K562 (cell line): ENCODE measurements around the gene SORT1. TPM values are rescaled to one million over a fixed set of nuclear protein-coding genes. Genes with fewer than 3 reads are reported as not detected.

Experiments used
- CHCHD3 ChIP-seq: fragments of 250-450 bp; sonication (Bioruptor Pico); IDR thresholded peaks from 2 replicates; pipeline ENCODE4 v2.1.2; 2022; ENCODE audit warnings: mild to moderate bottlenecking
- ESRRB ChIP-seq: fragments of 250-450 bp; sonication (Bioruptor Pico); IDR thresholded peaks from 2 replicates; pipeline ENCODE4 v1.5.0; 2020; ENCODE audit warnings: mild to moderate bottlenecking, moderate library complexity, borderline replicate concordance
- HDAC3 ChIP-seq: fragments of 450-650 bp; IDR thresholded peaks from 2 replicates; pipeline ENCODE4 v1.6.1; 2018; ENCODE audit warnings: borderline replicate concordance, mild to moderate bottlenecking, moderate library complexity; ENCODE audit not compliant: partially characterized antibody
- HLTF ChIP-seq: fragments of 450-650 bp; IDR thresholded peaks from 2 replicates; pipeline ENCODE4 v1.6.1; 2016
- JUNB ChIP-seq: fragments of 450-650 bp; formaldehyde crosslinking; conservative IDR thresholded peaks from 2 replicates; pipeline ENCODE4 v1.4.0; 2020; ENCODE audit warnings: mild to moderate bottlenecking
- NR2C2 ChIP-seq, 2 experiments: fragments of 200-800 bp in 1 of 2; sonication (Bioruptor generic) in 1 of 2; sonication (generic) in 1 of 2; formaldehyde crosslinking in 1 of 2; IDR thresholded peaks; 2 replicates each; pipeline versions ENCODE4 v1.6.1 to v1.8.0; 2016 to 2022; ENCODE audit warnings: mild to moderate bottlenecking in 1 of 2, missing compliant biosample characterization in 1 of 2, missing genetic modification characterization in 1 of 2, missing genetic modification reagents in 1 of 2
- RBM17 ChIP-seq: fragments of 200-400 bp; formaldehyde crosslinking; IDR thresholded peaks from 2 replicates; pipeline ENCODE4 v1.6.1; 2017; ENCODE audit warnings: low read depth, mild to moderate bottlenecking, low read length, borderline replicate concordance
- RBM22 ChIP-seq: fragments of 200-400 bp; formaldehyde crosslinking; IDR thresholded peaks from 2 replicates; pipeline ENCODE4 v1.6.1; 2018; ENCODE audit warnings: low read length, low read depth; ENCODE audit not compliant: poor library complexity, severe bottlenecking
- STAT5A ChIP-seq: IDR thresholded peaks from 2 replicates; pipeline ENCODE4 v1.6.1; 2012; ENCODE audit warnings: low read length, inconsistent platforms, borderline replicate concordance
- polyA plus RNA-seq, 8 experiments: library from polyadenylated mRNA; depleted of rRNA in 4 of 8; stranded (reverse) in 5 of 8; unstranded in 3 of 8; fragments of >200 nt; fragmentation: Nextera tagmentation in 2 of 8; fragmentation: Illumina TruSeq in 1 of 8; extraction: Ambion mirVana in 2 of 8; extraction: Trizol in 1 of 8; gene quantifications; 2 replicates each; pipeline versions ENCODE4 v1.2.1 to v1.2.3, GENCODE V29; 2011 to 2014; ENCODE audit warnings: inconsistent platforms in 1 of 8, missing spikeins in 1 of 8
- total RNA-seq, 7 experiments: library from RNA; depleted of rRNA in 6 of 7; stranded (reverse); fragments of >200 nt in 6 of 7; fragmentation: Illumina TruSeq in 2 of 7; extraction: Trizol in 2 of 7; gene quantifications; 2 replicates each; pipeline versions ENCODE4 v1.2.1 to v1.2.3, GENCODE V29; 2011 to 2021; ENCODE audit warnings: low replicate concordance in 1 of 7
- TF ChIP-seq, protein P1 (sequence below): fragments of 450-650 bp; formaldehyde crosslinking; IDR thresholded peaks from 2 replicates; pipeline ENCODE4 v1.4.0; 2020; ENCODE audit warnings: mild to moderate bottlenecking, mixed read lengths
- TF ChIP-seq, protein P2 (sequence below): fragments of 250-450 bp; sonication (Bioruptor Pico); IDR thresholded peaks from 2 replicates; pipeline ENCODE4 v1.8.0; 2022; ENCODE audit warnings: inconsistent platforms, mild to moderate bottlenecking, moderate library complexity, borderline replicate concordance

Gene SORT1
- total and polyA plus RNA-seq, 9 of the 15 experiments (the other 6 are each of a cell fraction or from before 2014, with no cell fraction given) = 27.4 to 112 (median 65.0) TPM

DNA sequence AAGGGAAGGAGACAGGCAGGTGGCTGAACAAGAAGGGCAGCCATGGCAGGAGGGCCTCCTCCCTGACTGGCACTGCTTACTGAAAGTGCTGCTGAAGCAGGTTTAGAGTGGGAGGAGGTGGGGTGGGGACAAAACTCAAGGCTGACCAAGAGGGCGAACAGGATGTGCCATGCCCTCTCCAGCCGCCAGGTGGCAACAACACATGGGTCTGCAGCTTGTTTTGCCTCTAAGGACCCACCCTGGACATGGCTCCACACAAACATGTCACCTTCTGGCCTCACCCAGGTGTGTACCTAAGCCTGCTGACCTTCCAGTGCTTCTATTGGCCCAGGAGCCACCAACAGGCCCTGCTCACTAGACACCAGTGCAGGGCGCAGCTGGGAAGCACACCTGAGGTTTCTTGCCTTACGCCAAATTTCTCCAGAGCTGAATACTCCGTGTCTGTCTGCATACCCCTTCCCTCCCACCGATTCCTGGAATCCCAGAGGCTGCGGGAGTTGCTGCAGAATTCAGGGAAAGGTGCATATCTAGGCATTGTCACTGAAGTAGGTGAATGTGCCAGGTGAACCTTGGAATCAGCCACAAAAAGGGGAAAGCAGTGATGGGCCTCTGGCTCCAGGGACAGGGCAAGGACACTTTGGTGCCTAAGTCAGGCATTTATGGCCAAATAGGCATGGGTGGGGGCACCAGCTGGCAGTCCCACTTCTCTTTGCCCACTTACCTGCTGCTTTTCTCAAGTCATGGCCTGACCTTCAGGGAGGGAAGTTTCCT, 120.1 kb downstream of the SORT1 start (continued):
- TF ChIP-seq ESRRB (CRISPR knock-in tag) (no peak), HDAC3 (no peak), NR2C2 (CRISPR knock-in tag; IDR thresholded peaks at IDR 0.05) (no peak), NR2C2 (tag; IDR thresholded peaks at IDR 0.05) (no peak), HLTF (no peak; the same call in 1 of the 2 replicates), RBM17 (no peak), RBM22 (no peak), STAT5A (no peak), JUNB (no peak), CHCHD3 (CRISPR knock-in tag) (no peak)
- TF ChIP-seq, protein P1, sequence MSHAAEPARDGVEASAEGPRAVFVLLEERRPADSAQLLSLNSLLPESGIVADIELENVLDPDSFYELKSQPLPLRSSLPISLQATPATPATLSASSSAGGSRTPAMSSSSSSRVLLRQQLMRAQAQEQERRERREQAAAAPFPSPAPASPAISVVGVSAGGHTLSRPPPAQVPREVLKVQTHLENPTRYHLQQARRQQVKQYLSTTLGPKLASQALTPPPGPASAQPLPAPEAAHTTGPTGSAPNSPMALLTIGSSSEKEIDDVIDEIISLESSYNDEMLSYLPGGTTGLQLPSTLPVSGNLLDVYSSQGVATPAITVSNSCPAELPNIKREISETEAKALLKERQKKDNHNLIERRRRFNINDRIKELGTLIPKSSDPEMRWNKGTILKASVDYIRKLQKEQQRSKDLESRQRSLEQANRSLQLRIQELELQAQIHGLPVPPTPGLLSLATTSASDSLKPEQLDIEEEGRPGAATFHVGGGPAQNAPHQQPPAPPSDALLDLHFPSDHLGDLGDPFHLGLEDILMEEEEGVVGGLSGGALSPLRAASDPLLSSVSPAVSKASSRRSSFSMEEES (CRISPR knock-in tag) = no peak
- TF ChIP-seq, protein P2, sequence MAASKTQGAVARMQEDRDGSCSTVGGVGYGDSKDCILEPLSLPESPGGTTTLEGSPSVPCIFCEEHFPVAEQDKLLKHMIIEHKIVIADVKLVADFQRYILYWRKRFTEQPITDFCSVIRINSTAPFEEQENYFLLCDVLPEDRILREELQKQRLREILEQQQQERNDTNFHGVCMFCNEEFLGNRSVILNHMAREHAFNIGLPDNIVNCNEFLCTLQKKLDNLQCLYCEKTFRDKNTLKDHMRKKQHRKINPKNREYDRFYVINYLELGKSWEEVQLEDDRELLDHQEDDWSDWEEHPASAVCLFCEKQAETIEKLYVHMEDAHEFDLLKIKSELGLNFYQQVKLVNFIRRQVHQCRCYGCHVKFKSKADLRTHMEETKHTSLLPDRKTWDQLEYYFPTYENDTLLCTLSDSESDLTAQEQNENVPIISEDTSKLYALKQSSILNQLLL (CRISPR knock-in tag) = no peak
